DOHH2 (cell line): ENCODE measurements around the gene UNC5CL.

Experiments
- H3F3A ChIP-seq: fragments of 200-600 bp; sonication (generic), shearing (Covaris generic); 2 replicates; pipeline ENCODE4 v1.6.0; 2016; ENCODE audit warnings: antibody characterized with exemption, mild to moderate bottlenecking; ENCODE audit not compliant: control insufficient read depth, insufficient read depth
- H3K27ac ChIP-seq: fragments of 200-600 bp; sonication (generic); 2 replicates; pipeline ENCODE4 v1.5.1; 2014; ENCODE audit warnings: low read depth, mild to moderate bottlenecking, low read length, moderate library complexity
- H3K27me3 ChIP-seq: fragments of 200-600 bp; sonication (generic); 2 replicates; pipeline ENCODE4 v1.6.1; 2014; ENCODE audit warnings: mild to moderate bottlenecking, low read length, mixed read lengths; ENCODE audit not compliant: control insufficient read depth
- H3K36me3 ChIP-seq: fragments of 200-600 bp; sonication (generic); 2 replicates; pipeline ENCODE4 v1.6.1; 2014; ENCODE audit warnings: mild to moderate bottlenecking, low read length, moderate library complexity, mixed read lengths; ENCODE audit not compliant: control insufficient read depth
- H3K4me1 ChIP-seq: fragments of 200-600 bp; sonication (generic); 2 replicates; pipeline ENCODE4 v1.6.1; 2014; ENCODE audit warnings: mild to moderate bottlenecking, low read length, mixed read lengths; ENCODE audit not compliant: control insufficient read depth
- H3K4me2 ChIP-seq: fragments of 200-600 bp; sonication (generic); 2 replicates; pipeline ENCODE4 v1.6.0; 2014; ENCODE audit warnings: mild to moderate bottlenecking, low read length, moderate library complexity
- H3K4me3 ChIP-seq: fragments of 200-600 bp; sonication (generic); 2 replicates; pipeline ENCODE4 v1.5.1; 2014; ENCODE audit warnings: mild to moderate bottlenecking, low read length, mixed read lengths
- H3K79me2 ChIP-seq: fragments of 200-600 bp; sonication (generic); 2 replicates; pipeline ENCODE4 v1.6.1; 2014; ENCODE audit warnings: mild to moderate bottlenecking, low read length, mixed read lengths; ENCODE audit not compliant: control insufficient read depth
- H3K9me2 ChIP-seq: fragments of 200-600 bp; sonication (generic); replicated peaks from 2 replicates; pipeline ENCODE4 v1.6.1; 2014; ENCODE audit warnings: mild to moderate bottlenecking, low read length, mixed read lengths; ENCODE audit not compliant: control insufficient read depth
- H3K9me3 ChIP-seq: fragments of 200-600 bp; sonication (generic); 2 replicates; pipeline ENCODE4 v1.6.1; 2014; ENCODE audit warnings: antibody characterized with exemption, low read length, mixed read lengths; ENCODE audit not compliant: control insufficient read depth, insufficient read depth
- H4K20me1 ChIP-seq: fragments of 200-600 bp; sonication (generic); 2 replicates; pipeline ENCODE4 v1.6.0; 2014; ENCODE audit warnings: low read depth, mild to moderate bottlenecking, antibody characterized with exemption, low read length, moderate library complexity; ENCODE audit not compliant: control insufficient read depth, insufficient read depth
- CTCF ChIP-seq: fragments of 200-600 bp; sonication (generic); IDR thresholded peaks from one replicate; pipeline ENCODE4 v1.5.1; 2014; ENCODE audit warnings: antibody characterized with exemption, mild to moderate bottlenecking, low read depth, low read length; ENCODE audit not compliant: poor library complexity, severe bottlenecking
- EZH2phosphoT487 ChIP-seq: fragments of 200-600 bp; sonication (generic); IDR thresholded peaks from 2 replicates; pipeline ENCODE4 v1.6.1; 2017; ENCODE audit warnings: borderline replicate concordance, mild to moderate bottlenecking, antibody characterized with exemption, low read length, moderate library complexity, mixed read lengths

UNC5CL gene

GRCh38 chr6:41037107-41037900, 1.7 kb downstream of the UNC5CL start:
- Histone ChIP-seq H3K4me2 (no peak overlapping the region), H3K4me3 (no peak overlapping the region), H3K36me3 (no peaks in the 10 kb centered on the region), H3K9me3 (no peaks in the 10 kb centered on the region), H3K9me2 (no peaks in the 10 kb centered on the region), H3K27ac (no peak overlapping the region), H3K79me2 (no peaks in the 10 kb centered on the region), H4K20me1 (no peaks in the 10 kb centered on the region), H3K27me3 (0 out of 2 replicates have a peak, but pooled peaks cover 4% of the 10 kb centered on the region), H3F3A (no peaks in the 10 kb centered on the region), H3K4me1 (peaks cover 4% of the 10 kb centered on the region)
- TF ChIP-seq CTCF, result no peak
- no peak for TF ChIP-seq EZH2phosphoT487

- Histone ChIP-seq H3F3A (no peaks in the 10 kb centered on the region), H4K20me1 (no peaks in the 10 kb centered on the region), H3K4me1 (no peaks in the 10 kb centered on the region), H3K27me3 (0 out of 2 replicates have a peak, but pooled peaks cover 4% of the 10 kb centered on the region), H3K9me3 (no peaks in the 10 kb centered on the region), H3K9me2 (no peaks in the 10 kb centered on the region), H3K27ac (no peak overlapping the region), H3K4me3 (no peak overlapping the region), H3K4me2 (no peak overlapping the region), H3K79me2 (no peaks in the 10 kb centered on the region), H3K36me3 (no peaks in the 10 kb centered on the region)
- no peak for TF ChIP-seq EZH2phosphoT487
- TF ChIP-seq CTCF, result no peak
Measured at GRCh38 chr6:41036601-41037000, 2.4 kb downstream of the UNC5CL start.

GRCh38 chr6:41036186-41036585, 2.8 kb downstream of the UNC5CL start:
- H3K36me3 ChIP-seq, result no peaks in the 10 kb centered on the region
- no peak overlapping the region for H3K4me2 ChIP-seq

More at GRCh38 chr6:41036186-41036585, 2.8 kb downstream of the UNC5CL start:
- Histone ChIP-seq H3K9me3 (no peaks in the 10 kb centered on the region), H3K9me2 (no peaks in the 10 kb centered on the region), H4K20me1 (no peaks in the 10 kb centered on the region), H3F3A (no peaks in the 10 kb centered on the region), H3K4me1 (no peaks in the 10 kb centered on the region), H3K27ac (no peak overlapping the region), H3K27me3 (0 out of 2 replicates have a peak, but pooled peaks cover 4% of the 10 kb centered on the region), H3K79me2 (no peaks in the 10 kb centered on the region), H3K4me3 (no peak overlapping the region)
- TF ChIP-seq CTCF (no peak), EZH2phosphoT487 (no peak)
